Measurements from ENCODE around the gene JAG2.

DNA sequence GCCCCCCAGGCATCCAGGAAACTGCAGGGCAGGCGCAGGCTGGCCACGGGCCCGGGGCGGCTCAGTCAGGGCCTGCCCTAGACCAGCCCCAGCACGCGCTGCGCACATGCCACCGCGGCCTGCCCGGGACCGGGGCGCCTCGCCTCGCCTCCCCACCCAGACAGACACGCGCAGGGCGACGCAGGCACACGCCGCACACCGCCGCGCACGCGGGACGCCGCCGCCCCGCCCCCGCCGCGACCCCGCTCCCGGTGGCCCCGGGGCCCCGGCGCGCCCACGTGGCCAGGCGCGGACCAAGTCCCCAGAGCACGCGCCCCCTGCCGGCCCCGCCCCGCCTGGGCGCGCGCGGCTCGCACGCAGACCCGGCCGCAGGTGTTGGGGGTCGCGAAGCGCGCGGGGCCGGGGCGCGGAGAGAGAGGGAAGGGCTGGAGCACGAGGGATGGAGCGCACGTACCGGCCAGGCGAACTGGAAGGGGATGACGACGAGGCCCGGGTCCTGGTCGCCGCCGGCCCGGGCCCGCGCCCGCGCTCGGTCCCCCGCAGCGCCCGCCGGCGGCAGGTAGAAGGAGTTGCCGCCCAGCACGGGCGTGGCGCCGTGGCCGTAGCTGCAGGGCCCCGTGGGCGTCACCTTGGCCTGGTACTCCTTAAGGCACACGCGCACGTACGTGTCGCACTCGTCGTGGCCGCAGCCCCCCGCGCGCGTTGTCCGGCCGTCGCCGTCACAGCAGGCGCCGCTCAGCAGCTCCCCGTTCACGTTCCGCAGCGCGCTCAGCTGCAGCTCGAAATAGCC lies 1.1 kb downstream of the JAG2 start:
- TF ChIP-seq, protein P1, sequence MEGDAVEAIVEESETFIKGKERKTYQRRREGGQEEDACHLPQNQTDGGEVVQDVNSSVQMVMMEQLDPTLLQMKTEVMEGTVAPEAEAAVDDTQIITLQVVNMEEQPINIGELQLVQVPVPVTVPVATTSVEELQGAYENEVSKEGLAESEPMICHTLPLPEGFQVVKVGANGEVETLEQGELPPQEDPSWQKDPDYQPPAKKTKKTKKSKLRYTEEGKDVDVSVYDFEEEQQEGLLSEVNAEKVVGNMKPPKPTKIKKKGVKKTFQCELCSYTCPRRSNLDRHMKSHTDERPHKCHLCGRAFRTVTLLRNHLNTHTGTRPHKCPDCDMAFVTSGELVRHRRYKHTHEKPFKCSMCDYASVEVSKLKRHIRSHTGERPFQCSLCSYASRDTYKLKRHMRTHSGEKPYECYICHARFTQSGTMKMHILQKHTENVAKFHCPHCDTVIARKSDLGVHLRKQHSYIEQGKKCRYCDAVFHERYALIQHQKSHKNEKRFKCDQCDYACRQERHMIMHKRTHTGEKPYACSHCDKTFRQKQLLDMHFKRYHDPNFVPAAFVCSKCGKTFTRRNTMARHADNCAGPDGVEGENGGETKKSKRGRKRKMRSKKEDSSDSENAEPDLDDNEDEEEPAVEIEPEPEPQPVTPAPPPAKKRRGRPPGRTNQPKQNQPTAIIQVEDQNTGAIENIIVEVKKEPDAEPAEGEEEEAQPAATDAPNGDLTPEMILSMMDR (IDR thresholded peaks at IDR 0.05): peak in 3 of 6 experiments; percentile 45 to 46 (median 46)
- no peak for TF ChIP-seq POLR2A (IDR thresholded peaks at IDR 0.05)
